NCI-H460 (cell line): ENCODE results near the gene PPP6C. TPM values are rescaled to one million over a fixed set of nuclear protein-coding genes. Genes with fewer than 3 reads are reported as not detected.
"Not testable (repeated sequence)": the region's sequence is repeated elsewhere in the genome, so short reads cannot be mapped to it uniquely, and the experiment has no call there.

ENCODE experiments used
- DNase-seq: peaks from one replicate; pipeline ENCODE4 v3.0.0-alpha.2; 2016; ENCODE audit warnings: low read depth; ENCODE audit errors: extremely low read depth
- total RNA-seq: library from RNA; depleted of rRNA; stranded (reverse); fragments of >200 nt; shearing (Covaris generic); gene quantifications from 2 replicates; pipeline ENCODE4 v1.2.3, GENCODE V29; 2014

PPP6C gene
- total RNA-seq, 1 experiment from 2014 or later = 53.1 TPM

DNA sequence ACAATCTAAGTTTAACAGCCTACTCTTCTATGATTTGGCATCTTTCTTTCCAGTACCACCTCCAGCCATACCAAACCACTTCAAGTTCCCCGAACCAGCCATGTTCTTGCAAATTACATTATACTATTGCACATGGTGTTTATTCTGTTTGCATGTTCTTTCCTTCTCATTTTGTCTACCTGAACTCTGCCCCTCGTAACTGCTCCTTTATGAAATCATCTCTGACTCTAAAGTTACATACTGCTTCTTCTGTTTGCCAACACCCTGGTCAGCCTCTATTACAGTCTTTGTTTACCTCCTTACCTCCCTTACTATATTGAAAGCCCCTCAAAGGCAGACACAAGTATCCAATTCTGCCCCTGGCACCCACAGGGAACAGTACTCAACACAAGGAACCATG is 6.0 kb downstream of the PPP6C start:
- no peak for DNase-seq

DNA sequence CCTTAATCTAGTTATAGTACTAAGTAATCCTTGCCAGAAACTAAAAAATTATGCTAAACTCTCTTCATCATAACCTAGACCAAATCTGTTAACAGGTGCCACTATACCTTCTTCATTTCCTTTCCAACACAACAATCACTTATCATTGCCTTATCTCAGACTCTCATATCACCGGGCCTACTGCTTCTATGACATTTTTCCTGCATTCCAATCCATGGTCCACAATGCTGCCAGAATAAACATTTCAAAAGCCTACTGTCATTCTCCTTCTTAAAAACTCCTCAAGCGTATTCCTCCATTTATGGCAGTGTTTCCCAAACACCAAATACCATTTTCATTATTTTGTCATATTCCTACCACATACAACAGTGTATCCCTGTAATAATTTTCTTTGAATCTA is 6.5 kb downstream of the PPP6C start:
- DNase-seq = no peak

DNA sequence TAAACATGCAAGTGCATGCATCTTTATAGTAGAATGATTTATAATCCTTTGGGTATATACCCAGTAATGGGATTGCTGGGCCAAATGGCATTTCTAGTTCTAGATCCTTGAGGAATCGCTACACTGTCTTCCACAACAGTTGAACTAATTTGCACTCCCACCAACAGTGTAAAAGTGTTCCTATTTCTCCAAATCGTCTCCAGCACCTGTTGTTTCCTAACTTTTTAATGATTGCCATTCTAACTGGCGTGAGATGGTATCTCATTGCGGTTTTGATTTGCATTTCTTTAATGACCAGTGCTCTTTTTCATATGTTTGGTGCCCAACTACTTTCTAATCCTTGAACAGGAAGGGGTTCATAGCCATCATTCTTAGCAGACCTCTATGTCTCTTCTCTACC is 7.8 kb downstream of the PPP6C start:
- not testable (repeated sequence) for DNase-seq

DNA sequence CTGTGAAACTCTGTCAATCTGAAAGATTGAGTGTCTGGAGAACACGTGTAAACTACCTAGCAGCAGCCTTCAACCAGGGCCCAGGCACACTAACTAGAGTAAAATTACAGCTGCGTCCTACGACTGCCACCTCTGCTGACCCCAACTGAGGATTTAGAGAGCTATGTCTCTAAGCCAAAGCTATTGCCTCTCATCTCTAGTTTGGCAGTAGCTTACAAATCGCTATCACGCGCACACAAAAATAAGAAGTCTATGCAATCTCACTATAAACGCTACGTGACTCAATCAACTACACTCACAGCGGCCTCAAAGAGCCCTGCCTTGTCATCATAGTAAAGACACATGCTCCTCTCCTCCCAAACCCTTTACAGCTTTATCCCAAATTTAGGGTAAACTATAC is 8.7 kb downstream of the PPP6C start:
- no peak for DNase-seq

DNA sequence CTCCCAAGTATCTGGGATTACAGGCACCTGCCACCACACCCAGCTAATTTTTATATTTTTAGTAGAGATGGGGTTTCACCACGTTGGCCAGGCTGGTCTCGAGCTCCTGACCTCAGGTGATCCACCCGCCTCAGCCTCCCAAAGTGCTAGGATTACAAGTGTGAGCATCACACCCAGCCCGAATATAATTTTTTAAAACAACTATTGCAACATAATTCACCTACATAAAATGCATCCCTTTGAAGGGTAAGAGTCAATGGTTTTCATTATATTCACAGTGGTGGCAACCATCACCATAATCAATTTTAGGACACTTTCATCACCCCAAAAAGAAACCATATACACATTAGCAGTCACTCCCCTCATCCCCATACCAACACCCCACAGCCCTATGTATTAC is 9.8 kb downstream of the PPP6C start:
- not testable (repeated sequence) for DNase-seq

DNA sequence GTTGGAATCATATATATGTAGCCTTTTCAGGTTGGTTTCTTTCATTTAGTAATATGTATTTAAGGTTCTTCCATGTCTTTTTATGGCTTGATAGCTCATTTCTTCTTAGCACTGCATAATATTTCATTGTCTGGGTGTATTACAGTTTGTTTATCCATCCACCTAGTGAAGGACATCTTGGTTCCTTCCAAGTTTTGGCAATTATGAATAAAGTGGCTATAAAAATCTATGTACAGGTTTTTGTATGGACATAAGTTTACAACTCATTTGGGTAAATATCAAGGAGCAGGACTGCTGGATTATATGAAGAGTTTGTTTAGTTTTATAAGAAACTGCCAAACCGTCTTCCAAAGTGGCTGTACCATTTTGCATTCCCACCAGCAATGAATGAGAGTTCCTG is 11.7 kb downstream of the PPP6C start:
- DNase-seq = no peak

DNA sequence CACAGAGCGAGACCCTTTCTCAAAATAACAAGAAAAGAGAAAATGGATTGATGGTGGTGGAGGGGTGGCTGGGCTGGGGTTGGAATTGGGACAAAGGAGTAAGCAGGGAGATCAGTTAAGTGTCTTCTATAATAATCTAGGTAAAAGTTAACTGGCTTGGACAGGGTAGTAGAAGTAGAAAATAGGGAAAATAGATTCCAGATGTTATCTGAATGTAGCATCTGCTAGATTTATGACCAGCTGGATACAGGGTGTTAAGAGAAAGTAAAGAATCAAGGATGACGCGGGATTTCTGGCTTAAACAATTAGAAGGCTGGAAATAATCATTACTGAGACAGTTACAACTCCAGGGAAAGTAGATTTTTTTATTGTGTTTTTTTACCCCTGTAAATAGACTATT is 13.0 kb downstream of the PPP6C start:
- no peak for DNase-seq

DNA sequence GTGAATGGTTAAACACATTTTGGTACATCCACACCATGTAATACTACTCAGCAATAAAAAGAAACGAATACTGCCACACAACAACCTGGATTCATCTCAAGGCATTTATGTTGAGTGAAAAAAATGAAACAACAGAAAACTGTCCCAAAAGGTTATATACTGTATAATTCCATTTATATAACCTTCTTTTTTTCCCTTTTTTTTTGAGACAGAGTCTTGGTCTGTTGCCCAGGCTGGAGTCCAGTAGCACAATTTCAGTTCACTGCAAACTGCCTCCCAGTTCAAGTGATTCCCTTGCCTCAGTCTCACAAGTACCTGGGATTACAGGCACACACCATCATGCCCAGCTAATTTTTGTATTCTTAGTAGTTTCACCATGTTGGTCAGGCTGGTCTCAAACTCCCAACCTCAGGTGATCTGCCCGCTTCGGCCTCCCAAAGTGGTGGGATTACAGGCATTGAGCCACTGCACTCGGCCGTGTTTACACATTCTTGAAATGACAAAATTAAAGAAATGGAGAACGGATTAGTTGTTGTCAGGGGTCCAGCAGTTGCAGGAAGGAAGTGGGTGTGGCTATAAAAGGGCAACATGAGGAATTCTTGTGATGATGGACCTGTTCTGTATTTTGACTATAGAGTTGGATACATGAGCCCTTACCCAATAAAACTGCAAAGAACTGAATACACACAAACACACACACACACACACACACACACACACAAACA is 17.4 kb downstream of the PPP6C start:
- no peak for DNase-seq

DNA sequence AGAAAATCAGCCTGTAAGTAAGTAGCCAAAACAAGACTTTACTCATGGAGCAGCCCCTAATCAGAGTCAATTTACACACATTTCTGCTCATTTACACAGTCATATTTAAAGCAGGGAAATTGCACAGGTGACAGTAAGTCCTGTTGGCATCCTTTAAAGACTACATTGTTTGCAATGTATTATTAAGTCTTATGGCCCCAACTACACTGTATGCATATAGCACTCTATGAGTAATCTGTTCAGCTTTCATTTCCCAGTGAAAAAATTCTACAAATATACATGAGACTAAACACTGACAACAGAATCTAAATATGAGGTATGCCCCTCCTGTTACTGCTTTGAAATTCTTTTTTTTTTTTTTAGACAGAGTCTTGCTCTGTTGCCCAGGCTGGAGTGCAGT is 19.7 kb downstream of the PPP6C start:
- no peak for DNase-seq

DNA sequence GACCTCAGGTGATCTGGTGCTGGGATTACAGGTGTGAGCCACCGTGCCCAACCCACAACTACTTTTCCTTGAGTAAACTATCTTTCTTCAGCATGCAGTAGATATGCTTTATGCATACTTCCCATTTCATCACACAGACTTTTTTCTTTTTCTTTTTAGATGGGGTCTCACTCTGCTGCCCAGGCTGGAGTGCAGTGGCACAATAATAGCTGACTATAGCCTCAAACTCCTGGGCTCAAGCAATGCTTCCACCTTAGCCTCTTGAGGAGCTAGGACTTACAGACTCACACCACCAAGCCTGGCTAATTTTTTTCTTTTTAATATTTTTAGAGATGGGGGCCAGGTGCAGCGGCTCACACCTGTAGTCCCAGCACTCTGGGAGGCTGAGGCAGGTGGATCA is 22.8 kb downstream of the PPP6C start:
- no peak for DNase-seq

DNA sequence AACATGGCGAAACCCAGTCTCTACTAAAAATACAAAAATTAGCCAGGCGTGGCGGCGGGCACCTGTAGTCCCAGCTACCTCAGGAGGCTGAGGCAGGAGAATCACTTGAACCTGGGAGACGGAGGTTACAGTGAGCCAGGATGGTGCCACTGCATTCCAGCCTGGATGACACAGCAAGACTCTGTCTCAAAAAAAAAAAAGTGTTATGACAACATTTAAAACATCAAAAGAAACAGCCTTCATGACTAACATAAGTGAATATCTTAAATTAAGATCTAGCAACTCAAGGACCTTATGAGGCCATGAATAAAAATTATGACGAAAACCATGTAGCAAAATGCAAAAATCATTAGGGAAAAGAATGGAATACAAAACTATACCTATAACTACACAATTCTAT is 26.7 kb downstream of the PPP6C start:
- not testable (repeated sequence) for DNase-seq

DNA sequence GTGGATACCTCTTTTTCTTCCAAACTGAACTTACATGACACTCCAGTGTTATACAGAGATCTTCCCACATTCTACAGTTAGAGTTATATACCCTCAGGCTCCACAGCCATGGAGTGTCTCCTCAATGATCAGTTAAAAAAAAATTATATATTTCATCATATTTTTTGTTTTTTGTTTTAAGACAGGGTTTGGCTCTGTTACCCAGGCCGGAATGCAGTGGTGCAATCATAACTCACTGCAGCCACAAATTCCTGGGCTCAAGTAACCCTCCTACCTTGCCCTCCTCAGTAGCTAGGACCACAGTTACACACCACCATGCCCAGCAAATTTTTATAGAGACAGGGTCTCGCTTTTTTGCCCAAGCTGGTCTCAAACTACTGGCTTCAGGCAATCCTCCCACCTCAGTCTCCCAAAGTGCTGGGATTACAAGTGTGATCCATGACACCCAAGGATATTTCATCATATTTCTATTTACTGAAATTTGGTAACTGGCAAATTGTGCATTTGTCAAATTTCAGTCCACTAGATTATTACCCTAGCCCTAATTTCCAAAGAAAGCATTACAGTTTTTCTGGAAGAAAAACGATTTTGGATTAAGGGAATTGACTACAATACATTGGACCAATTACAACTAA is 28.2 kb downstream of the PPP6C start:
- DNase-seq = no peak

DNA sequence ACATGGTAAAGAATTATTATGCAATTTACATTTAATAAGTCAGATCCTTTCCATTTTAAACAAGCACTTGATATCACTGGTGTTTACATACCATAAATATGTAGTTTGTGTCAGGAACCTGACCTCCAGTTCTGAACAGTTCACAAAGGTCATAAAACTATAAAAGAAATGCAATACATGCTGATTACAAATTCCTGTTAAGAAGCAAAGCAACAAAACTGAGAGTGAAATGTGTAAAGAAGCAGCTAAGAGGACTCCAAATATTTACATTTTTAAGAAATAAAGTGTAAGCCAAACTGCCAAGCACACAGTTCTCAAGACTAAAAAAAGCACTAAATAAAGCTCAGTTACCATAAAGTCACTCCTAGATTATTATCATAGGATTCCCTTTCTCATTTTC is 28.9 kb downstream of the PPP6C start:
- DNase-seq = no peak

DNA sequence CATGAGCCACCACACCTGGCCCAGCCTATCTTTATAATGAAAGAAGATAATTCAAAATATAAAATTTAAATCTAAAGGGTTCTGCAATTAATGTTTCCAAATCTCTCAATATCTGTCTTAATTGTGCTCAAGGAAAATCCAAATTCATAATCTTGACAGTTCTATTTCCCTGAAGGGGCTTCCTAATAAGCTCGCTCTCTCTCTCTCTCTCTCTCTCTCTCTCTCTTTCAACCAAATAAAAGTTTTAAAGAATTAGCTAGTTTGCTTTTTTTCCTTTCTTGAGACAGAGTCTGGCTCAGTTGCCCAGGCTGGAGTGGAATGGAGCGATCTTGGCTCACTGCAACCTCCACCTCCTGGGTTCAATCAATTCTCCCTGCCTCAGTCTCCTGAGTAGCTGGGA is 33.1 kb downstream of the PPP6C start:
- no peak for DNase-seq

DNA sequence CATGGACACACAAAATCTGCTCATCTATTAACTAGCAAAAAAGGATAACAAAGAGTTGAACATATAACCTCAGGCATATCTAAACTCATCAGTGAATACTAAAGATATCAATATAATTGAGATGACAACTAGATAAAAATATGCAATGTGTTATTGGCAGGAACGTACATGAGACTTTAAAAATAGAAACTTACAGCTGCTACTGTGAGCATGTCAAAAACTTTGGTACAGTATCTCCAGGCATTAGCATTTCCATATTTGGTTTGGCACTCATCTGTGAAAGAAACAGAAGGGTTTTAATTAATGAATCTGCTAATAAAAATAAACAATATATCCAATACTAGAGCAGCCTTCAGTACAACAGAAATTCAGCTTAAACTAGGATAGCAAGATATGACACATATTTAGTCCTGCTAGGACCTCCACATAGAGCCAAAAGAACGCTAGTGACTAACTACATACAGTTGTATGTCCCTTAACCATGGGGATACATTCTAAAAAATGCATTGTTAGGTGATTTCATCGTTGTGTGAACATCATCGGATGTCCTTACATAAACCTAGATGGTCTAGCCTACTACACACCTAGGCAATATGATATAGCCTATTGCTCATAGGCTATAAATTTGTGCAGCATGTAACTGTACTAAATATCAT is 35.8 kb downstream of the PPP6C start:
- DNase-seq = no peak

DNA sequence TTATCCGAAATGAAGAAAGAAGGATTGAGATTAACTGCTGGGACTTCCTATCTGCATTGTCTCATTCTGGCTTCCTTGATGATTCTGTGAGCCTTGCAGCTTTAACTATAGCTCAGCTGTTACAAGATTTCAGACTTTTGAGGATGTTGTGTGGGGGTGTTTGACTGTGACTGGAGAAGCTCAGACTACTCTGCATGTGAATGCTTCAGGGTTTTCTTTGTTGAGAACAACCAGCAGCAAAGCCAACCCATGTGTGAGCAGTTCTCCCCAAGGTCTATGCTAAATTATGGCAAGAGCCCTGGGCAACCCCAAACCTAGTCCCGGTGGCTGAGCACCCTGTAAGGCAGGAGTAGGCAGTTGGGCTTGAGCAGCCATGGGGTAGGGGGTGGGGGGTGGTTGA is 37.9 kb downstream of the PPP6C start:
- no peak for DNase-seq

DNA sequence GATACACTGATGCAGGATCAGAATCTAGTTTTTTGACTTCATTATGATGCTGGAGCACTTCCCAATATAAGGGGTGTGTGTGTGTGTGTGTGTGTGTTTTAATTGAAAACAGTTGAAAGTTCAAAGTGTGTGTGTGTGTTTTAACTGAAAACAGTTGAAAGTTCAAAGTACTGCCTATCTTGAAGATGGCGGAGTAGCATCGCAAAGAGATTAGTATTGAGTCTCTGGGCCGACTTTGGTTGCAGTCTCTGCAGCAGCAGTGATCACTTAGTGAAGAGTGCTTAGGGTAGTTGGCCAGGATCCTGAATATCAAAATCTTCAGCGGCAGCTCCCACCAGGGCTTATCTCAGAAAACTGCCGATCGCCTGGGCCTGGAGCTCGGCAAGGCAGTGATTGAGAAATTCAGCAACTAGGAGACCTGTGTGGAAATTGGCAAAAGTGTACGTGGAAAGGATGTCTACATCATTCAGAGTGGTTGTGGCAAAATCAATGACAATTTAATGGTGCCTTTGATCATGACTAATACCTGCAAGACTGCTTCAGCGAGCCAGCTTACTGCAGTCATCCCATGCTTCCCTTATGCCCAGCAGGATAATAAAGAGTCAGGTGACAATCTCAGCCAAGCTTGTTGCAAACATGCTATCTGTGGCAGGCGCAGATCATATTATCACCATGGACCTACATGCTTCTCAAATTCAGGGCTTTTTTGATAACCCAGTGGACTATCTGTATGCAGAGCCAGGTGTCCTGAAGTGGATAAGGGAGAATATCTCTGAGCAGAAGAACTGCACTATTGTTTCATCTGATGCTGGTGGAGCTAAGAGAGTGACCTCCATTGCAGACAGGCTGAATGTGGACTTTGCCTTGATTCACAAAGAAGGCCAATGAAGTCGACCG is 39.0 kb downstream of the PPP6C start:
- no peak for DNase-seq

DNA sequence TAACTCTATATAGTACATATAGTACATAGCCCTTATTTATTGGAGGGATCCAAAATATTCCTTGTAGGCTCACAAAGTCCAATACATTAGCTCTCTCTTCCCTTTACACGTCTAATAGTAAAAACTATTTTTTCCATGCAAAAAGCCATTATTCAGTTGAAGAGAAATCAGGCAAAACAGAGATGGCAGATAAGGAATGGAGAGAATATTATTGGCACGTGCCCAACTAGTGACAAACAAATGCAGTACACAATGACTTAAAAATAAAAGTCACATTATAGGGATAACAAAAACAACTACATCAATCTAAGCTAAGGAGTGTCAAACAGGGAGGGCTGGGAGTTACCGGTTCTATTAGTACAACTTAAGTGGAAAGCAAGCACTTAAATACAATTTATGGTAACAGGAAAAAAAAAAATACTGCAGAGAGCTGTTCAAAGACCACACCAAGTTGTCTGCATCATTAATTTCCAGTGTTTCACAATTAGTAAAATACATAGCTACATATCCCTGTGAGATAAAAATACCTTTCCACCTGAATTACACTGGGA is 42.1 kb downstream of the PPP6C start:
- DNase-seq = no peak

DNA sequence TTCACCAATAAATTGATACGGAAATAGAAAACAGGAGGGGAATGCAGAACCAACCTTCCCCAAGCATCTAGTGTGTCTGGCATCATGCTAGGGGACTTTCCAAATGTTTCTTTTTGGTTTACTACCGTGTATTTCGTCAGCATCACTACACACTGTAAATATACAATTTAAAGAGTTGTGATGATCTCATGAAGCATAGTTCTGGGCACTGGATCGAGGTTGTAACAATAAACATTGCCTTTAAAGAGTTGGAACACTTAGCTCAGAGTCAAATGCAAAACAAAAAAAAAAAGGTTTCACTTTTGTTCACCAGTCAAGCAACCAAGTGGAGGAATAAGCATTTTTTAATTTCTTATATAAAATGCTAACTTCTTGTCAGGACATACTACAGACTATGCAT is 43.4 kb downstream of the PPP6C start:
- DNase-seq = no peak

DNA sequence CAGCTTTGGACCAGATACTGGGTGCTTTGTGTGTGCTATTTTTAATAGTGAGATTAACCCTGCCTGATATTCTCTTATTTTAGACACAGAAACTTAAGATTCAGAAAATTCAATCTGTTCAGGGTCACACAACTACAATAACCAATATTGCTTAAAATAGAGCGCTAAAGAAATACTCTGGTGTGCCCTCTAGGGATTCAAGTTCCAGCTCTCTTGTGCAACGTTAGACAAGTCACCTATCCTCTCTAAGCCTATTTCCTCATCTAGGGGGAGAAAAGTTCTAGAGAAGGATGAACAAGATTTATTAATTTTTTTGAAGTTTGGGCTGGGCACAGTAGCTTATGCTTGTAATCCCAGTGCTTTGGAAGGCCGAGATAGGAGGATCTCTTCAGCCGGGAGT is 44.2 kb downstream of the PPP6C start:
- no peak for DNase-seq
